GM12878 (cell line): ENCODE results near the gene GRAPL. TPM values are rescaled to one million over a fixed set of nuclear protein-coding genes. Genes with fewer than 3 reads are reported as not detected.
"Not testable (repeated sequence)": the region's sequence is repeated elsewhere in the genome, so short reads cannot be mapped to it uniquely, and the experiment has no call there.

Experiments
- ATAC-seq: fragments of 200-7000 bp; cut with Tn5 transposase; 3 replicates; pipeline ENCODE4 v1.9.1; 2020; ENCODE audit warnings: mild to moderate bottlenecking, moderate library complexity
- BruUV-seq: library from RNA; stranded (reverse); fragments of 400-500 nt; replicated peaks from 2 replicates; lab custom pipeline; 2021; lab: Mats Ljungman, UMichigan
- CTCF ChIA-PET: fragments of 300-600 bp; sonication (Branson Sonifier 250); formaldehyde crosslinking; extraction: SDS; loops from one replicate; lab custom pipeline; 2021; ENCODE audit warnings: inconsistent platforms; lab: Yijun Ruan, JAX
- POLR2A ChIA-PET: fragments of 350-600 bp; formaldehyde crosslinking; extraction: SDS; loops from one replicate; lab custom pipeline; 2021; ENCODE audit warnings: inconsistent platforms; lab: Charles Lee
- RAD21 ChIA-PET: fragments of 300-600 bp; sonication (Branson Sonifier 250); formaldehyde crosslinking; loops from one replicate; lab custom pipeline; 2023; ENCODE audit warnings: antibody characterized with exemption; ENCODE audit not compliant: unreplicated experiment; lab: Charles Lee
- SMC1A ChIA-PET: fragments of 300-600 bp; sonication (Branson Sonifier 250); formaldehyde crosslinking; loops from one replicate; lab custom pipeline; 2023; ENCODE audit not compliant: unreplicated experiment, uncharacterized antibody; lab: Charles Lee
- DNase-seq: peaks from one replicate; pipeline ENCODE4 v3.0.0-alpha.2; 2011; ENCODE audit warnings: low read depth, low spot score
- FAIRE-seq: peaks from 3 replicates; lab custom pipeline; 2011; peaks lifted over from hg19 to GRCh38; lab: Jason Lieb, UNC
- H2AFZ ChIP-seq: 2 replicates; pipeline ENCODE4 v1.6.0; 2011; ENCODE audit warnings: low read depth, low read length, control low read depth; ENCODE audit not compliant: control insufficient read depth
- H3K27ac ChIP-seq: 2 replicates; pipeline ENCODE4 v1.5.1; 2011; ENCODE audit warnings: control low read depth; ENCODE audit not compliant: control insufficient read depth, insufficient read depth
- H3K27me3 ChIP-seq, 2 experiments: replicated peaks in 1 of 2; 2 replicates each; pipeline versions ENCODE4 v1.6.0 to v1.6.1; 2011; ENCODE audit warnings: low read length in 1 of 2; ENCODE audit not compliant: control insufficient read depth in 2 of 2, insufficient read depth in 2 of 2
- H3K36me3 ChIP-seq, 2 experiments: 2 replicates each; pipeline ENCODE4 v1.5.1; 2011; ENCODE audit warnings: low read length in 1 of 2; ENCODE audit not compliant: control insufficient read depth in 2 of 2, insufficient read depth in 2 of 2
- H3K4me1 ChIP-seq: 2 replicates; pipeline ENCODE4 v1.6.1; 2011; ENCODE audit warnings: mild to moderate bottlenecking, low read length, moderate library complexity, mixed read lengths; ENCODE audit not compliant: control insufficient read depth, insufficient read depth
- H3K4me2 ChIP-seq: 2 replicates; pipeline ENCODE4 v1.6.0; 2011; ENCODE audit warnings: control low read depth; ENCODE audit not compliant: control insufficient read depth, insufficient read depth
- H3K4me3 ChIP-seq: fragments of 200-600 bp; sonication (generic); 2 replicates; pipeline ENCODE4 v1.5.1; 2016
- H3K79me2 ChIP-seq: 2 replicates; pipeline ENCODE4 v1.6.0; 2011; ENCODE audit warnings: low read length; ENCODE audit not compliant: control insufficient read depth, insufficient read depth
- H3K9ac ChIP-seq: 2 replicates; pipeline ENCODE4 v1.8.0; 2011; ENCODE audit warnings: low read length, control low read depth, mixed read lengths; ENCODE audit not compliant: control insufficient read depth, insufficient read depth
- H3K9me3 ChIP-seq: replicated peaks from 3 replicates; pipeline ENCODE4 v1.5.1; 2011; ENCODE audit warnings: mild to moderate bottlenecking, low read length; ENCODE audit not compliant: control insufficient read depth, insufficient read depth
- H4K20me1 ChIP-seq: 2 replicates; pipeline ENCODE4 v1.6.0; 2011; ENCODE audit not compliant: control insufficient read depth, insufficient read depth
- CREM ChIP-seq: IDR thresholded peaks from 2 replicates; pipeline ENCODE4 v1.6.1; 2014; ENCODE audit warnings: antibody characterized with exemption, low read depth
- POLR2AphosphoS2 ChIP-seq: IDR thresholded peaks from 2 replicates; pipeline ENCODE4 v1.6.1; 2011; ENCODE audit warnings: low read depth, mild to moderate bottlenecking, low read length, improper control_type of control experiment, moderate library complexity
- TARDBP ChIP-seq: IDR thresholded peaks from 2 replicates; pipeline ENCODE4 v1.6.1; 2016; ENCODE audit warnings: borderline replicate concordance
- ZBTB4 ChIP-seq: fragments of 450-650 bp; formaldehyde crosslinking; IDR thresholded peaks from 2 replicates; pipeline ENCODE4 v1.4.0; 2022; ENCODE audit warnings: mild to moderate bottlenecking, moderate library complexity
- WGBS: methylation state at CpG from one replicate; pipeline ENCODE4 v1.1.6; 2016; ENCODE audit warnings: low lambda C conversion rate; ENCODE audit not compliant: insufficient replicate concordance, insufficient coverage; ENCODE audit errors: missing lambda C conversion rate; 5-methylcytosine and 5-hydroxymethylcytosine counted together
- in situ Hi-C: fragments of 300-500 bp; cut with MboI; formaldehyde crosslinking; loops from 9 replicates; pipeline ENCODE4 v1.14.3; 2018; ENCODE audit warnings: mixed read lengths
- intact Hi-C: fragments of 100-400 bp; cut with micrococcal nuclease; formaldehyde crosslinking; loops from one replicate; pipeline ENCODE4 v1.14.2; 2022; ENCODE audit not compliant: unreplicated experiment
- polyA plus RNA-seq, 11 experiments: library from polyadenylated mRNA; depleted of rRNA in 4 of 11; unstranded in 6 of 11; stranded (reverse) in 5 of 11; fragments of >200 nt; fragmentation: Nextera tagmentation in 4 of 11; fragmentation: Illumina TruSeq in 1 of 11; extraction: Ambion mirVana in 4 of 11; extraction: Trizol in 1 of 11; gene quantifications; 1 replicate in 1 of 11; 2 replicates in 10 of 11; pipeline versions ENCODE4 v1.2.1 to v1.2.3, GENCODE V29; 2011 to 2016; ENCODE audit warnings: inconsistent platforms in 2 of 11, missing spikeins in 2 of 11, low read depth in 1 of 11
- total RNA-seq, 4 experiments: library from RNA; depleted of rRNA in 3 of 4; stranded (reverse); fragments of >200 nt in 3 of 4; fragmentation: Illumina TruSeq in 1 of 4; extraction: Trizol in 1 of 4; gene quantifications; 2 replicates each; pipeline versions ENCODE4 v1.2.1 to v1.2.3, GENCODE V29; 2013 to 2021

Gene GRAPL
- total and polyA plus RNA-seq, 10 of the 15 experiments (the other 5 are each of a cell fraction or from before 2014, with no cell fraction given): 1.5 to 63.2 (median 14.4) TPM

- TF ChIP-seq ZBTB4 (peak; percentile 99), TARDBP (peak; percentile 34; the same call in 1 of the 2 replicates), POLR2AphosphoS2 (peak; percentile 50; the same call in 1 of the 2 replicates), CREM (0 out of 2 replicates have a peak, but pooled peaks have one; percentile 36)
Observed at GRCh38 chr17:19111801-19112458, 15.5 kb upstream of the GRAPL start (continued).

GRCh38 chr17:19112459-19112826 lies 14.9 kb upstream of the GRAPL start:
- intact Hi-C loops, DNase-seq, SMC1A ChIA-PET, in situ Hi-C loops, H3K4me1 ChIP-seq, H3K4me2 ChIP-seq, H3K9ac ChIP-seq, CTCF ChIA-PET, H3K36me3 ChIP-seq, H3K4me3 ChIP-seq, H3K79me2 ChIP-seq, H3K9me3 ChIP-seq, H4K20me1 ChIP-seq, BruUV-seq, ATAC-seq, H3K27ac ChIP-seq, POLR2A ChIA-PET, RAD21 ChIA-PET, H2AFZ ChIP-seq, H3K27me3 ChIP-seq, FAIRE-seq: not testable (repeated sequence)
- WGBS: no CpG with 5 or more reads among the region's 18 CpGs

DNA sequence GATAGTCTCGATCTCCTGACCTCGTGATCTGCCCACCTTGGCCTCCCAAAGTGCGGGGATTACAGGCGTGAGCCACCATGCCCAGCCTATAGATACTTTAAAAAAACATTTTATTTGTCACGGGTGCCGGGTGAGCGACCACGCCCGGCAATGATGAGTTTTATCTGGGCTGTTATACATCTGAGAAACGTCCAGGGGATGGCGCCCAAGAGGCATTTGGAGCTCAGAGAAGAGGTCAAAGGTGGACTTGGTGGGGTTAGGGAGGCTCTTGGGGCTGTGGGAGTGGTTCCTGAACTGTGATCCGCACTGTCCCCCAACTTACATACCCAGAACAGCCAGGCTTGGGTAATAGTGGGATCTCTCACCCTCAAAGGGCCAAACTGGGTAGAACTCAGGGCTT lies 8.7 kb upstream of the GRAPL start:
- H3K27ac ChIP-seq, intact Hi-C loops, H3K4me2 ChIP-seq, CTCF ChIA-PET, FAIRE-seq, H3K9ac ChIP-seq, H3K36me3 ChIP-seq, H4K20me1 ChIP-seq, in situ Hi-C loops, H3K4me1 ChIP-seq, H3K79me2 ChIP-seq, H2AFZ ChIP-seq, RAD21 ChIA-PET, H3K4me3 ChIP-seq, SMC1A ChIA-PET, H3K27me3 ChIP-seq, DNase-seq, H3K9me3 ChIP-seq, BruUV-seq, POLR2A ChIA-PET: not testable (repeated sequence)
- WGBS: no CpG with 5 or more reads among the region's 12 CpGs
- peak; percentile 97 for ATAC-seq

DNA sequence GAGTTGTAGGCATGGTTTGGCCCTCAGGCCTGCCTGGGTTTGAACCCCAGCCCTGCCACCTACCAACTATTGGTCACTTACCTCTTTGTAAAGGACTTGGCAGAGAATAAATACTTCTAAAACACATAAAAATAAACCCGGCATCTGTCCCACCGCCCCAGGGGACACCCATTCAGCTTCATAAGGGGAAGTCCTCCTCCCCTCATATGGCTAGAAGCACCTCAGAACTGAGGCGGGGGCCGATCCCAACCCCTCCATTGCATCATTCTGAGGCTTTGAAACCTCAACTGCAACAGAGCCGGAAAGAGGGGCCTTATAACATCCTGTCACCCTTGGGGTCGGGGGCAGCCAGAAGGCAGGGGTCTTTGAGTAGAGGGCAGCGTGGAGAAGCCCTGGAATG lies 2.1 kb upstream of the GRAPL start:
- SMC1A ChIA-PET, DNase-seq, BruUV-seq, H3K4me1 ChIP-seq, H3K79me2 ChIP-seq, H2AFZ ChIP-seq, FAIRE-seq, intact Hi-C loops, H3K27me3 ChIP-seq, H3K36me3 ChIP-seq, POLR2A ChIA-PET, ATAC-seq, H3K4me2 ChIP-seq, H3K9me3 ChIP-seq, CTCF ChIA-PET, RAD21 ChIA-PET, H3K27ac ChIP-seq, H4K20me1 ChIP-seq, H3K9ac ChIP-seq, in situ Hi-C loops, H3K4me3 ChIP-seq: not testable (repeated sequence)
- 19% methylated on average over 3 of the region's 7 CpGs for WGBS
